ENCODE data around the gene CHD2.

CHD2 gene

DNA sequence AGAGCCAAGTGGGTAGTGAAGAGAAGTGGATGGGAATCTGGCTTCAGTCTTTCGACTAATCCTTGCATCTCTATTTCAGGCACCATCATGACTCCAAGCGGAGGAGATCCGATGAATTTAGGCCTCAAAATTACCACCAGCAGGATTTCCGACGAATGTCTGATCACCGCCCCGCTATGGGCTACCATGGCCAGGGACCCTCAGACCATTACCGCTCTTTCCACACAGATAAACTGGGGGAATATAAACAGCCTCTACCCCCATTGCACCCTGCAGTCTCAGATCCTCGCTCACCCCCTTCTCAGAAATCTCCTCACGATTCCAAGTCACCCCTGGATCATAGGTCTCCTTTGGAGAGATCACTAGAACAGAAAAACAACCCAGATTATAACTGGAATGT, 124.2 kb downstream of the CHD2 start:
- Histone ChIP-seq H3K9me3 (ENCODE audit: control insufficient read depth in 1 of 2, low read length in 2 of 2) (no peaks in the 10 kb centered on the region), H3K27me3 (ENCODE audit: control insufficient read depth in 1 of 2, insufficient read depth in 2 of 2, low read length in 2 of 2) (no peaks in the 10 kb centered on the region), H3K27ac (ENCODE audit: low read depth, low read length) (no peak overlapping the region), H3K36me3 (ENCODE audit: control insufficient read depth in 1 of 2, insufficient read depth in 2 of 2, low read length in 2 of 2) (peaks cover 60 to 86% of the 10 kb centered on the region in 2 donors), H3K9ac (ENCODE audit: low read depth in 1 of 2, low read length in 2 of 2) (no peak overlapping the region), H3K4me1 (ENCODE audit: control insufficient read depth in 1 of 2, insufficient read depth in 2 of 2, low read length in 2 of 2) (peaks cover 13 to 19% of the 10 kb centered on the region in 2 donors), H3K4me3 (ENCODE audit: low read depth in 1 of 2, low read length in 2 of 2) (no peak overlapping the region)

DNA sequence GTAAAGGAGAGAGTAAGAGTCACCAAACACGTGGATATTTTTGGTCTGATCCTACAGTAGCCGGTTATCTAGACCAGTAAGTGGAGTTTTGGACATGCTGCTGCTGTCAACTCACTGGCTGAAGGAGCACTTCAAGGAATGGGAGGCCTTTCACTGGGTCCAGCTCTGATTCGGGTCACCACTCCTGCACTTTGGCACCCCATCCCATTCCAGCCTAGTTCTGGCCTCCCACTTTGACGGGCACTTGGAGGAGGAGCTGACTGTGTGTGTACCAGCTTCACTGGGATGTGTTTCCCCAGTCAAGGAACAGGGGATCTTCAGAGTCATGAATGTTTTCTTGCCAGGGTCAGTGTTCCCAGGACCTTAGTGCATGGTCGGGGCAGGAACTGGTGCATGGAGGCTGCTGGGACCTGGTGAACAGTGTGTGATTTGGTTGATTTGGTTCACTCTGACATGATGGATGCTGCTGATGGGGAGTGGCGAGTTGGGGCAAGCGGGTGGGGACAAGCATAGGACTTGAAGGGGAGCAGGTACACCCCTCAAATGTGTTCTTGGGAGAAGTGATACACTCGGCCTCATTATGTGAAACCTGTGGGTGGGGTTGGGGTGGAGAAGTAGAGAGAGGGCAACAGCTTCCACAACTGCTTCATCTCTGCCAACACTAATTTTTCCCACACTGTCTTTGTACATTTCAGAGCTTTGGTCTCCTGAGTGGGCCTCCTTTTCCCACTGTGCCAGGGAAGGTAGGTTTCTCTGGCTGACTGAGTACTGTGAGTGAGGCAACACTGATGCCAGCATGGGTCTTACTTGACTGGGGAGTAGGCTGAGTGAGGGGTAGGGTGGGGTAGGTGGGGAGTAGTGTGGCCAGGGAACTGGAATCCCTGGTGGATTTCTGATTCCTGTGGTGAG, 124.8 kb downstream of the CHD2 start:
- no peak overlapping the region for H3K27ac ChIP-seq (ENCODE audit: low read depth, low read length)
- H3K9me3 ChIP-seq (ENCODE audit: control insufficient read depth in 1 of 2, low read length in 2 of 2), result no peaks in the 10 kb centered on the region
- H3K4me1 ChIP-seq (ENCODE audit: control insufficient read depth in 1 of 2, insufficient read depth in 2 of 2, low read length in 2 of 2), result peaks cover 19 to 25% of the 10 kb centered on the region in 2 donors
- H3K4me3 ChIP-seq (ENCODE audit: low read depth in 1 of 2, low read length in 2 of 2), result no peak overlapping the region
- H3K36me3 ChIP-seq (ENCODE audit: control insufficient read depth in 1 of 2, insufficient read depth in 2 of 2, low read length in 2 of 2), result peaks cover 56 to 80% of the 10 kb centered on the region in 2 donors
- no peaks in the 10 kb centered on the region for H3K27me3 ChIP-seq (ENCODE audit: control insufficient read depth in 1 of 2, insufficient read depth in 2 of 2, low read length in 2 of 2)
- H3K9ac ChIP-seq (ENCODE audit: low read depth in 1 of 2, low read length in 2 of 2), result no peak overlapping the region

DNA sequence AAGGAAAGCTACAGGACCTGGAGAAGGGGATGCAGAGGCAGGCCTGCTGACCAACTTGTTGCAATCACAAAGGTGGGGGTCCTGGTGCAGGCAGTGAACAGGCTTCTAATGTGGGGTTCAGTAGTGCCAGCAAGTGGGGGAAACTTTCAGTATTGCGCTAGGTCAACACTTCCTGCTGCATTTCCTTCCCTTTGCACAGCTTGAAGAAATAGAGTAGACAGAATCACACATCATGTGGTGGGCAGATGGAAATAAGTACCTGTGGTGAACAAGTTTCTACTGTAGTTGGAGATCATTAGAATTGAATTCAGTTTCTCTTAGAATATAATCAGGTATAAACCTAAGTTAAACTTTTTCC, 125.5 kb downstream of the CHD2 start:
- no peak overlapping the region for H3K27ac ChIP-seq (ENCODE audit: low read depth, low read length)
- no peaks in the 10 kb centered on the region for H3K27me3 ChIP-seq (ENCODE audit: control insufficient read depth in 1 of 2, insufficient read depth in 2 of 2, low read length in 2 of 2)
- peaks cover 49 to 73% of the 10 kb centered on the region in 2 donors for H3K36me3 ChIP-seq (ENCODE audit: control insufficient read depth in 1 of 2, insufficient read depth in 2 of 2, low read length in 2 of 2)

DNA sequence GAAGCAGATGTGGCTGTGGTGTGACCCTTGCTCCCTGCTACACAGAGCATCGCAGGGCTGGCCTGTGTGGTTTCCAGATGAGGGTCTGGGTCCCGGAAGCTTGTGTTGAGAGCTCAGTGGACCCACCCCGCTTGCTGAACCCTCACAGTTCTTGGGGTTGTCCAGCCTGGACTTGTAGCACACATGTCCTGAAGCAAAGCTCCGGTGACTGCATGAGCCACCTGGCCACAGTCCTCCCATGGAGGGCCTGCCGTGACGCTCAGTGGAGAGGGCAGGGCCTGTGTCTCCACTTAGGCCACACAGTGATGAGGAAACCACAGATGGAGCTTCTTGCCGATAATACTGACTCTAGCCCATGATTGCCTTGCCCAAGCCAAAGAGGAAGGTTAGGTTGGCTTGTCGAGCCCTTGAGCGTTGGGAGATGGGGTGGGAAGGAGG, 126.3 kb downstream of the CHD2 start:
- no peak overlapping the region for H3K27ac ChIP-seq (ENCODE audit: low read depth, low read length)
- H3K27me3 ChIP-seq (ENCODE audit: control insufficient read depth in 1 of 2, insufficient read depth in 2 of 2, low read length in 2 of 2), result no peaks in the 10 kb centered on the region
- H3K9me3 ChIP-seq (ENCODE audit: control insufficient read depth in 1 of 2, low read length in 2 of 2), result no peaks in the 10 kb centered on the region
- H3K36me3 ChIP-seq (ENCODE audit: control insufficient read depth in 1 of 2, insufficient read depth in 2 of 2, low read length in 2 of 2), result peaks cover 46 to 66% of the 10 kb centered on the region in 2 donors
- H3K9ac ChIP-seq (ENCODE audit: low read depth in 1 of 2, low read length in 2 of 2), result no peak overlapping the region
- H3K4me3 ChIP-seq (ENCODE audit: low read depth in 1 of 2, low read length in 2 of 2), result no peak overlapping the region
- peaks cover 22 to 32% of the 10 kb centered on the region in 2 donors for H3K4me1 ChIP-seq (ENCODE audit: control insufficient read depth in 1 of 2, insufficient read depth in 2 of 2, low read length in 2 of 2)

More for the DNA sequence above, 125.5 kb downstream of the CHD2 start:
- Histone ChIP-seq H3K9ac (ENCODE audit: low read depth in 1 of 2, low read length in 2 of 2) (no peak overlapping the region), H3K9me3 (ENCODE audit: control insufficient read depth in 1 of 2, low read length in 2 of 2) (no peaks in the 10 kb centered on the region), H3K4me1 (ENCODE audit: control insufficient read depth in 1 of 2, insufficient read depth in 2 of 2, low read length in 2 of 2) (peaks cover 22 to 30% of the 10 kb centered on the region in 2 donors), H3K4me3 (ENCODE audit: low read depth in 1 of 2, low read length in 2 of 2) (no peak overlapping the region)

DNA sequence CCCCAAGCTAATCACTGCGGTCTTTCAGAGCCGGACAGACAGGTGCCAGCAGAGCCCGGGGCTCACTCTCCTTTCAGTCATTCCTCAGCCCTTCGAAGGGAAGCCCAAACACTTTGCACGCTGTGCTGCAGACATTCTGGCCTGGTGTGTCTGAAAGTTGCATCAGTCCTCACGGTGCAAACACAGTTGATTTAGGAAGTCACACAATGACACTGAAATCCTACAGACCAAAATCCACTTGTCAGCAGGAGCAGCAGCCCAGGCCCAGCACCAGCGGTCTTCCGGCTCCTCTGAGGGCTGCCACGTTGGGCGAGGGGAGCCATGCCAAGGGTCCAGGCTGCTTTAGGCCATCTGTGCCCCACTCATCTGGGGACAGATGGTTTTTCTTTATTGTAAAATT, 127.3 kb downstream of the CHD2 start:
- Histone ChIP-seq H3K36me3 (ENCODE audit: control insufficient read depth in 1 of 2, insufficient read depth in 2 of 2, low read length in 2 of 2) (peaks cover 39 to 56% of the 10 kb centered on the region in 2 donors), H3K4me1 (ENCODE audit: control insufficient read depth in 1 of 2, insufficient read depth in 2 of 2, low read length in 2 of 2) (peaks cover 22 to 32% of the 10 kb centered on the region in 2 donors), H3K9ac (ENCODE audit: low read depth in 1 of 2, low read length in 2 of 2) (no peak overlapping the region), H3K27ac (ENCODE audit: low read depth, low read length) (no peak overlapping the region), H3K27me3 (ENCODE audit: control insufficient read depth in 1 of 2, insufficient read depth in 2 of 2, low read length in 2 of 2) (no peaks in the 10 kb centered on the region), H3K4me3 (ENCODE audit: low read depth in 1 of 2, low read length in 2 of 2) (no peak overlapping the region), H3K9me3 (ENCODE audit: control insufficient read depth in 1 of 2, low read length in 2 of 2) (no peaks in the 10 kb centered on the region)

DNA sequence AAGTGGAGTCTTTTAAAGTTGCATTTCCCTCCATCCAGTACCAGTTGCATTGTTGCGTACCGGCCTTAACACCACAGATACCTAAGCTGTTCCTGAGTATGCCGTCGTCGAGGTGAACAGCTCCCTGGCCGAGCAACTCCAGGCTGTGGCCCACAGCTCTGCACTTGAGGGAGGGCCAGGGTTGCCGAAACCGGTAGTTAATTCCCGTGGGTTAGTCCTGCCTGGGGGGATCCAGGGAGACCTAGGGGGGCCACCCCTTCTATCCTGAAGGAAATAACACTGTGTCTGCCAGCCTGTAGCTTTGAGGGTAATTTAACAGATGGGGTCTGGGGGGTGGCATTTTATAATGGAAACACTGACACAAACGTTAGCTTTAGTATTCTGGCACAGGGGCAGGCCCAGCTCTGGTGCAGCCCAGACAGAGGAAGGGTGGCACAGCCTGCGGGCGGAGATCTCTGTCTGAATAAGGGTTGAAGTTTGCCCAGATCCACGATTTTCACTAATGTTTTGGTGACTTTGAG, 128.0 kb downstream of the CHD2 start:
- peak overlapping the region; percentile 36 for H3K27ac ChIP-seq (ENCODE audit: low read depth, low read length)
- peaks cover 34 to 48% of the 10 kb centered on the region in 2 donors for H3K36me3 ChIP-seq (ENCODE audit: control insufficient read depth in 1 of 2, insufficient read depth in 2 of 2, low read length in 2 of 2)
- no peaks in the 10 kb centered on the region for H3K27me3 ChIP-seq (ENCODE audit: control insufficient read depth in 1 of 2, insufficient read depth in 2 of 2, low read length in 2 of 2)
- no peak overlapping the region for H3K9ac ChIP-seq (ENCODE audit: low read depth in 1 of 2, low read length in 2 of 2)
- H3K9me3 ChIP-seq (ENCODE audit: control insufficient read depth in 1 of 2, low read length in 2 of 2), result no peaks in the 10 kb centered on the region
- H3K4me1 ChIP-seq (ENCODE audit: control insufficient read depth in 1 of 2, insufficient read depth in 2 of 2, low read length in 2 of 2), result peaks cover 22 to 32% of the 10 kb centered on the region in 2 donors
- no peak overlapping the region for H3K4me3 ChIP-seq (ENCODE audit: low read depth in 1 of 2, low read length in 2 of 2)

DNA sequence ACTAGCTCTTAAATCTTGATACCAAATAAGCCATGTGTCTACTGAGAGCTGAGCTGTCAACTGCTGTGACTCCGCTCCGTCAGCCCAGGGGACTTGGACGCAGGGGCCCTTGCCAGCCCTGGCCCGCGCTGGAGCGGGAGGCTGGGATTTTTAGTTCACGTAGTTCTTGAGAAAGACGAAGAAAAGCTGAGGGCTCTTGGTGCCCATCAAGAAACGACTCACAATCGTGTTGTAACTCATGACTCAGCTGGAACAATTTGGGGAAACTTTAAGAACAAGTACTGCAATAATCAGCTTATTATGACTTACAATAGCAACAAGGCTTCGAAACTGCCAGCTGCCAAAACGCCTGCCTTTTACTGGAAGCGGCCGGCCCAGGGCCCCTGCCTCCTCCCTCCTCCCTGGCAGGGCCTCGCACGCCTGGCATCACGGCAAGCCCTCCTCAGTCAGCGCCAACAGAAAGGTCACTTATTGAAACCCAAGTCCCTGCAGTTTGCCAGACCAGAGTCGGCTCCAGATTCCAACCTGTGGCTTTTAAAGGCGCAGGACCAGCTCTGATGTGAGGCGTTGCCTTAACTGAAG, 128.6 kb downstream of the CHD2 start:
- Histone ChIP-seq H3K36me3 (ENCODE audit: control insufficient read depth in 1 of 2, insufficient read depth in 2 of 2, low read length in 2 of 2) (peaks cover 28 to 43% of the 10 kb centered on the region in 2 donors), H3K27me3 (ENCODE audit: control insufficient read depth in 1 of 2, insufficient read depth in 2 of 2, low read length in 2 of 2) (no peaks in the 10 kb centered on the region), H3K4me3 (ENCODE audit: low read depth in 1 of 2, low read length in 2 of 2) (no peak overlapping the region), H3K9me3 (ENCODE audit: control insufficient read depth in 1 of 2, low read length in 2 of 2) (no peaks in the 10 kb centered on the region), H3K27ac (ENCODE audit: low read depth, low read length) (peak overlapping the region; percentile 36), H3K4me1 (ENCODE audit: control insufficient read depth in 1 of 2, insufficient read depth in 2 of 2, low read length in 2 of 2) (peaks cover 22 to 32% of the 10 kb centered on the region in 2 donors), H3K9ac (ENCODE audit: low read depth in 1 of 2, low read length in 2 of 2) (no peak overlapping the region)

DNA sequence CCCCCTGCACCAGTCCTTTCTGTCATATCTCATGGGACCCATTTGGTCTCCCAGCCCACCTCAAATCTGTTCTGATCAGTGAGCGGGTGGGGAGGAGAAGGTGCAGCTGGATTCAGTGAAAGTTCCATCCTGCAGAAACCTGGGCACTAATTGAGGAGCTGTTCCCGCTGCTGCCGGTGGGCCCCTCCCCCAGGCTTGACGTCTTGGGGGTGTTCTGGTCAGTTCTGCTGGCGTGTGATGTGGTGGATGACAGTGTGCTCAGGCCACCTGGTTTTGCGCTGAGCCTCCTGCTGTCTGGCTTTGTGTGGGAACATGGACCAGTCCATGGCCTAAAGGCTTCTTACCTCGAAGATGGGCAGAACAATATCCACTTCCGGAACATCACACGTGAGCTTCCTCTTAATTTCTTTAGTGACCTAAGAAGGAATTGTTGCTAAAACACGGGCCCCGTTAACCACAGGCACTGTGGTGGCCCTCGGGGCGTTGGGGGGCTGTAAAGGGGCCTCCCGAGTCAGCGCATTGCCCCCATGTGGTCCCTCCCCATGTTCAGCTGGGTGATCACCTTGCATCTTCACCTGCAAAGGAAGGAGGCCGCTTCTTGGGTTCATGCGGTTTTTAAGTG, 129.2 kb downstream of the CHD2 start:
- H3K9ac ChIP-seq (ENCODE audit: low read depth in 1 of 2, low read length in 2 of 2), result no peak overlapping the region
- no peak overlapping the region for H3K4me3 ChIP-seq (ENCODE audit: low read depth in 1 of 2, low read length in 2 of 2)
- peaks cover 22 to 32% of the 10 kb centered on the region in 2 donors for H3K4me1 ChIP-seq (ENCODE audit: control insufficient read depth in 1 of 2, insufficient read depth in 2 of 2, low read length in 2 of 2)

DNA sequence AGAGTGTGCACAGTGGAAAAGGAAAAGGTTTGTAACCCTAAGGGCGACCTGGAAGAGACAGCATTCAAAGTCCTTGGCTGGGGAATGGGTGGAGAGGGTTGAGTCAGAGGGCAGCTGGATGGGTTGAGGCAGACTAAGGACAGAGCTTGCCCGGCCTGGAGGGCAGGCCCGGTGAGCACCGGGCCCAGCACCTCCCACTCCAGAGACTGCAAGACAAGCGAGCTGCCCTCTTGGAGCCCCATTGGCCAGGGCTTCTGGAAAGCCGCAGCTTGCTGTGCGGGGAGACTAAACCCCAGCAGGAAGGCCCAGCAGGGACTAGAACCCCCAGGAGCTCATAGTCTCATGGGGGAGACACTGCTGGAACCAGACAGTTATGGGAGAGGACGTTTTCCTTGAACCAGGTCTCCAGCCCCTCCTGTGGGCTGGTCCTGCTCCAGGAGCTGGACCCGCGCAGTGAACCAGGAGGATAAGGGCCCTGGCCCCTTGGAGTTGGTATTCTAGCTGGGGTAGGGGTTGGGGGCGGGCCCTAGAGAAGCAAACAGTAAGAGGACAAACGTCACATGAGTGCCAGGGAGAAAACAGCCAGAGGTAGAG, 129.8 kb downstream of the CHD2 start:
- H3K27me3 ChIP-seq (ENCODE audit: control insufficient read depth in 1 of 2, insufficient read depth in 2 of 2, low read length in 2 of 2), result no peaks in the 10 kb centered on the region
- no peaks in the 10 kb centered on the region for H3K9me3 ChIP-seq (ENCODE audit: control insufficient read depth in 1 of 2, low read length in 2 of 2)
- peaks cover 22 to 32% of the 10 kb centered on the region in 2 donors for H3K4me1 ChIP-seq (ENCODE audit: control insufficient read depth in 1 of 2, insufficient read depth in 2 of 2, low read length in 2 of 2)
- no peak overlapping the region for H3K9ac ChIP-seq (ENCODE audit: low read depth in 1 of 2, low read length in 2 of 2)
- H3K4me3 ChIP-seq (ENCODE audit: low read depth in 1 of 2, low read length in 2 of 2), result no peak overlapping the region
- H3K36me3 ChIP-seq (ENCODE audit: control insufficient read depth in 1 of 2, insufficient read depth in 2 of 2, low read length in 2 of 2), result peaks cover 17 to 31% of the 10 kb centered on the region in 2 donors
- H3K27ac ChIP-seq (ENCODE audit: low read depth, low read length), result no peak overlapping the region

More for the DNA sequence above, 129.2 kb downstream of the CHD2 start:
- Histone ChIP-seq H3K36me3 (ENCODE audit: control insufficient read depth in 1 of 2, insufficient read depth in 2 of 2, low read length in 2 of 2) (peaks cover 23 to 37% of the 10 kb centered on the region in 2 donors), H3K27ac (ENCODE audit: low read depth, low read length) (no peak overlapping the region), H3K27me3 (ENCODE audit: control insufficient read depth in 1 of 2, insufficient read depth in 2 of 2, low read length in 2 of 2) (no peaks in the 10 kb centered on the region), H3K9me3 (ENCODE audit: control insufficient read depth in 1 of 2, low read length in 2 of 2) (no peaks in the 10 kb centered on the region)
